ENCODE results near the gene TNFRSF25. TPM values are rescaled to one million over a fixed set of nuclear protein-coding genes. Genes with fewer than 3 reads are reported as not detected.

TNFRSF25 gene
- total and polyA plus RNA-seq, 8 donors: 5.6 to 34.8 (median 23.3) TPM

DNA sequence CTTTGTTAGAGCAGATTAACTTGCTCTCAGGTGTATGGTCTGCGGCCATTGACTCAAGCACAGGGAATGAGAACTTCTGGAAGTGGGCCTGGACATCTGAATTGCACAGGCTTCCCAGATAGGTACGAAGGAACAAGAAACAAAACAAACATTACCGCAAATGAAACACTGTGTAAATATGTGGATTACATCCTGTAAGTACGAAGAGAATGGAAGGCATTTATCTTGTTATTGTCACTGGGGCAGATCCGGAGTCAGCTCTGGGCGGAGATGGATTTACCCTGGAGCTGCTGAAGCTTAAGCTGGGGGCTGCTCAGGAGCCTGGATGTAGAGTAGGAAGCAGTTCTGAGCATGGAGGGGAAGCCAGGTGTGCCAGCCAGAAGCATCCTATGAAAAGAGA, 53.1 kb downstream of the TNFRSF25 start:
- intact Hi-C loops (cut with DNase I): loop anchor here in 1 of 2 donors (10.0 kb wide), 1 partner anchor 158 kb away; no protein-coding TSS in a partner anchor
- Histone ChIP-seq H3K27ac (no peak overlapping the region), H3K36me3 (no peaks in the 10 kb centered on the region), H3K4me1 (no peaks in the 10 kb centered on the region), H3K27me3 (peaks cover 23 to 98% of the 10 kb centered on the region in 2 donors), H3K9me3 (no peaks in the 10 kb centered on the region), H3K4me3 (no peak overlapping the region)
- DNase-seq (no peak), ATAC-seq (peak; percentile 25)
- TF ChIP-seq, protein P1, sequence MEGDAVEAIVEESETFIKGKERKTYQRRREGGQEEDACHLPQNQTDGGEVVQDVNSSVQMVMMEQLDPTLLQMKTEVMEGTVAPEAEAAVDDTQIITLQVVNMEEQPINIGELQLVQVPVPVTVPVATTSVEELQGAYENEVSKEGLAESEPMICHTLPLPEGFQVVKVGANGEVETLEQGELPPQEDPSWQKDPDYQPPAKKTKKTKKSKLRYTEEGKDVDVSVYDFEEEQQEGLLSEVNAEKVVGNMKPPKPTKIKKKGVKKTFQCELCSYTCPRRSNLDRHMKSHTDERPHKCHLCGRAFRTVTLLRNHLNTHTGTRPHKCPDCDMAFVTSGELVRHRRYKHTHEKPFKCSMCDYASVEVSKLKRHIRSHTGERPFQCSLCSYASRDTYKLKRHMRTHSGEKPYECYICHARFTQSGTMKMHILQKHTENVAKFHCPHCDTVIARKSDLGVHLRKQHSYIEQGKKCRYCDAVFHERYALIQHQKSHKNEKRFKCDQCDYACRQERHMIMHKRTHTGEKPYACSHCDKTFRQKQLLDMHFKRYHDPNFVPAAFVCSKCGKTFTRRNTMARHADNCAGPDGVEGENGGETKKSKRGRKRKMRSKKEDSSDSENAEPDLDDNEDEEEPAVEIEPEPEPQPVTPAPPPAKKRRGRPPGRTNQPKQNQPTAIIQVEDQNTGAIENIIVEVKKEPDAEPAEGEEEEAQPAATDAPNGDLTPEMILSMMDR (IDR thresholded peaks at IDR 0.05): no peak

Small RNA genes within 50 kb of the gene (microRNA-seq; reads per million reads assigned to microRNA genes)
- 0 reads per million in 2 donors for gene MIR4252

Other genes starting within 250 kb of the TNFRSF25 start
- gene ICMT, start 230.2 kb downstream of the TNFRSF25 start, total RNA-seq: 10 to 100 TPM; 70.0 to 84.1 TPM
- 10 to 100 TPM; 32.0 to 49.1 (median 40.1) TPM for gene ICMT, start 230.2 kb downstream of the TNFRSF25 start, polyA plus RNA-seq (ENCODE audit: insufficient read length in 6 of 6)
- not detected for gene HES3, start 222.0 kb downstream of the TNFRSF25 start, total RNA-seq
- gene HES3, start 222.0 kb downstream of the TNFRSF25 start, polyA plus RNA-seq (ENCODE audit: insufficient read length in 6 of 6): not detected
- 10 to 100 TPM; 15.3 to 16.4 TPM for gene GPR153, start 205.1 kb downstream of the TNFRSF25 start, total RNA-seq
- 10 to 100 TPM; 13.8 to 31.6 (median 19.7) TPM for gene GPR153, start 205.1 kb downstream of the TNFRSF25 start, polyA plus RNA-seq (ENCODE audit: insufficient read length in 6 of 6)
- gene ACOT7, start 72.4 kb downstream of the TNFRSF25 start, total RNA-seq: 10 to 100 TPM; 28.8 to 30.1 TPM
- 10 to 100 TPM; 13.1 to 16.8 (median 14.6) TPM for gene ACOT7, start 72.4 kb downstream of the TNFRSF25 start, polyA plus RNA-seq (ENCODE audit: insufficient read length in 6 of 6)
- 1 to 10 TPM; 1.6 to 6.6 TPM for gene HES2, start 46.3 kb downstream of the TNFRSF25 start, total RNA-seq
- gene HES2, start 46.3 kb downstream of the TNFRSF25 start, polyA plus RNA-seq (ENCODE audit: insufficient read length in 6 of 6): under 1 TPM; 0.06 to 0.35 (median 0.16) TPM
- 1 to 10 TPM; 1.2 to 3.7 TPM for gene ESPN, start 41.4 kb downstream of the TNFRSF25 start, total RNA-seq
- gene ESPN, start 41.4 kb downstream of the TNFRSF25 start, polyA plus RNA-seq (ENCODE audit: insufficient read length in 6 of 6): 1 to 10 TPM; 1.7 to 3.1 (median 2.2) TPM
- 10 to 100 TPM in 1 of 2 donors, 1 to 10 TPM in 1; 6.3 to 10.7 TPM for gene PLEKHG5, start 25.5 kb upstream of the TNFRSF25 start, total RNA-seq
- 10 to 100 TPM; 22.8 to 35.7 (median 29.7) TPM for gene PLEKHG5, start 25.5 kb upstream of the TNFRSF25 start, polyA plus RNA-seq (ENCODE audit: insufficient read length in 6 of 6)
- 10 to 100 TPM; 24.4 to 30.8 TPM for gene NOL9, start 88.3 kb upstream of the TNFRSF25 start, total RNA-seq
- gene NOL9, start 88.3 kb upstream of the TNFRSF25 start, polyA plus RNA-seq (ENCODE audit: insufficient read length in 6 of 6): 10 to 100 TPM; 19.1 to 25.7 (median 23.7) TPM
- gene TAS1R1, start 89.1 kb upstream of the TNFRSF25 start, total RNA-seq: not detected
- under 1 TPM; 0.07 to 0.21 (median 0.18) TPM for gene TAS1R1, start 89.1 kb upstream of the TNFRSF25 start, polyA plus RNA-seq (ENCODE audit: insufficient read length in 6 of 6)
- gene ZBTB48, start 113.8 kb upstream of the TNFRSF25 start, total RNA-seq: 10 to 100 TPM; 24.7 to 34.5 TPM
- 10 to 100 TPM; 26.2 to 41.6 (median 33.7) TPM for gene ZBTB48, start 113.8 kb upstream of the TNFRSF25 start, polyA plus RNA-seq (ENCODE audit: insufficient read length in 6 of 6)
- 10 to 100 TPM; 20.6 to 29.2 TPM for gene KLHL21, start 136.7 kb upstream of the TNFRSF25 start, total RNA-seq
- gene KLHL21, start 136.7 kb upstream of the TNFRSF25 start, polyA plus RNA-seq (ENCODE audit: insufficient read length in 6 of 6): 10 to 100 TPM; 11.0 to 15.9 (median 13.6) TPM
- gene PHF13, start 147.6 kb upstream of the TNFRSF25 start, total RNA-seq: 10 to 100 TPM; 11.1 to 12.2 TPM
- 10 to 100 TPM; 17.6 to 24.8 (median 19.9) TPM for gene PHF13, start 147.6 kb upstream of the TNFRSF25 start, polyA plus RNA-seq (ENCODE audit: insufficient read length in 6 of 6)
- gene THAP3, start 158.7 kb upstream of the TNFRSF25 start, total RNA-seq: 10 to 100 TPM; 14.5 to 16.5 TPM
- gene THAP3, start 158.7 kb upstream of the TNFRSF25 start, polyA plus RNA-seq (ENCODE audit: insufficient read length in 6 of 6): 10 to 100 TPM; 15.5 to 20.5 (median 17.9) TPM
- 10 to 100 TPM; 33.5 to 37.7 TPM for gene DNAJC11, start 235.6 kb upstream of the TNFRSF25 start, total RNA-seq
- gene DNAJC11, start 235.6 kb upstream of the TNFRSF25 start, polyA plus RNA-seq (ENCODE audit: insufficient read length in 6 of 6): 10 to 100 TPM; 46.4 to 52.0 (median 47.2) TPM

Data from left lung (tissue), 10 donors.